Frontal cortex (tissue), 4 donors: Measurements from ENCODE around the gene OR2M7. TPM values are rescaled to one million over a fixed set of nuclear protein-coding genes. Genes with fewer than 3 reads are reported as not detected.
A peak's percentile ranks its signal among the peaks of the same experiment; 100 is the strongest.
"Not testable (repeated sequence)": the region's sequence is repeated elsewhere in the genome, so short reads cannot be mapped to it uniquely, and the experiment has no call there.

ENCODE experiments used
- DNase-seq, 2 donors: peaks; one replicate each; pipeline ENCODE4 v3.0.0; 2012; ENCODE audit warnings: low spot score in 2 of 2
- FAIRE-seq: peaks from 2 replicates; lab custom pipeline; 2012; peaks lifted over from hg19 to GRCh38; lab: Jason Lieb, UNC
- total RNA-seq: library from RNA; depleted of rRNA; stranded (reverse); fragments of >200 nt; gene quantifications from one replicate; pipeline ENCODE4 v1.2.3, GENCODE V29; 2014
- donor health status: control.
- donor health status: control.
- donor health status: control.

OR2M7 gene, protein sequence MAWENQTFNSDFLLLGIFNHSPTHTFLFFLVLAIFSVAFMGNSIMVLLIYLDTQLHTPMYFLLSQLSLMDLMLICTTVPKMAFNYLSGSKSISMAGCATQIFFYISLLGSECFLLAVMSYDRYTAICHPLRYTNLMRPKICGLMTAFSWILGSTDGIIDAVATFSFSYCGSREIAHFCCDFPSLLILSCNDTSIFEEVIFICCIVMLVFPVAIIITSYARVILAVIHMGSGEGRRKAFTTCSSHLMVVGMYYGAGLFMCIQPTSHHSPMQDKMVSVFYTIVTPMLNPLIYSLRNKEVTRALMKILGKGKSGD
- not detected for total RNA-seq

DNA sequence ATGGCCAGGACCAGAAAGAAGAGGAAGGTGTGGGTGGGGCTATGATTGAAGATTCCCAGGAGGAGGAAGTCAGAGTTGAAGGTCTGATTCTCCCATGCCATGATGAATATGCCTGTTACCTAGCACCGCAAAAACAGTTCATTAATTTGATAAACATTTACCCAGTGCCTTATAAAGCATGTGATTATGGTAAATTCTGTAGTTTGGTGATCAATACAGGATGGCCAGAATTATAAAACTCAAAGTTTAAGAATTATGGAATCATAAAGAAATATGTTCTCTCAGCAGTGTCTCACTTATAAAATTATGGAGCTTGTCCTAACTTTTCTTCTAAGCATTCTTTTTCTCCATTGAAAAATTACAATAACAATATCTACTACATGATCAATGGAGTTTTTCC lies at the start of gene OR2M7:
OR2M7 (minus strand) TSS at position 101 of the 400 bp plus-strand sequence; CDS start at position 101, 0 bp downstream.
- DNase-seq (no peak), FAIRE-seq (no peak)

DNA sequence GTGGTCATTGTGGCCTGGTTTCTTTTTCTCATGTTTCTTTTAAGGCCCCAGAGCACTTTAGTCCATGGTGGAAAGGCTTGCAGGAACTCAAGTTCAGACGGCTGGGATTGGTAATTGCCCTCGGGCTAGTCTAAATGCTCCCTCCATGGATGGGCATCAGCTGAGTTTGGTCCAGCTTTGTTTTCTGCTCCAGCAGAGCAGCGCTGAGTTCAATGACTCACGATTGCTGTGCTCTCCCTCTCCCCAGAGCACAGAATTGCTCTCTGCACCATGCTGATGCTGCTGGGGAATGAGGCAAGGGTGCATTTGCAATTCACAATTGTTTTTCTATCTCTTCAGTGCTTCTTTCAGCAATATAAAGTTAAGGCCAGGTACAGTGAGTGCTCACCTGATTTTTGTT lies 49.4 kb upstream of the OR2M7 start:
- DNase-seq = no peak
- no peak for FAIRE-seq

DNA sequence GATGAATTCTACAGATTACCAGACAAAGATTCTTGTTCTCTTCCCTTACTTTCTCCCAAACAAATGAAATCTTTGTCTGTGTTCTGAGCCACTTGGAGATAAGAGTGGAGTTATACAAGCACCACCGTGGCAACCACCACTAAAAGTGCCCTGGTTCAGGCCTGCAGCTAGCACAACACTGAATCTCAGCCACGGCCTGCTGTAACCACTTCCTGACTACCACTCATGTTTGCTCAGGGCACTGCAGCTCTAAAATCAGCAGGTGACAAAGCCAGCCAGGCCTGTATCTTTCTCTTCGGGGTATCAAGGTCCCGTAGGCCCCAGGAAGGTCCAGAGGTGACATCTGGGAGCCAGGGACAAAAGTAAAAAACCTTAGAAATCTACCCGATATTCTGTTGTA lies 48.0 kb upstream of the OR2M7 start:
- DNase-seq (no peak), FAIRE-seq (no peak)

DNA sequence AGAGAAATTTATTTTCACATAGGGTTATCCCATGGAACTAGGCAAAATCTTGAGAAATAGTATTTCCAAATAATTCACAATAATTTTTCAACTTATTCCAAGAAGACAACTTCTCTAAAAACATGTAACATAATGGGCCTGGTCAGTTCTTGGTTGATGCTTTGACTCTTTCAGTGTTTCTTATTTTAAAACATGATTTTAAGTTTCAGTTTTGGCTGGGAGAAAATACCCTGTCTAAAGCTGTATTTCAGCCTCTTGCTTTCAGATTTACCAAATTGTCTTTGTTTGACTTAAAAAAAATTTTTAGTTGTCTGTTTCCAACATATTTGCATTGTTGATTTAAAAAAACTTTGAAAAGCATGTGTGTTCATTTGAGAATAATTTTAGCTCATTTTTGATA lies 42.2 kb upstream of the OR2M7 start:
- DNase-seq (no peak), FAIRE-seq (no peak)

DNA sequence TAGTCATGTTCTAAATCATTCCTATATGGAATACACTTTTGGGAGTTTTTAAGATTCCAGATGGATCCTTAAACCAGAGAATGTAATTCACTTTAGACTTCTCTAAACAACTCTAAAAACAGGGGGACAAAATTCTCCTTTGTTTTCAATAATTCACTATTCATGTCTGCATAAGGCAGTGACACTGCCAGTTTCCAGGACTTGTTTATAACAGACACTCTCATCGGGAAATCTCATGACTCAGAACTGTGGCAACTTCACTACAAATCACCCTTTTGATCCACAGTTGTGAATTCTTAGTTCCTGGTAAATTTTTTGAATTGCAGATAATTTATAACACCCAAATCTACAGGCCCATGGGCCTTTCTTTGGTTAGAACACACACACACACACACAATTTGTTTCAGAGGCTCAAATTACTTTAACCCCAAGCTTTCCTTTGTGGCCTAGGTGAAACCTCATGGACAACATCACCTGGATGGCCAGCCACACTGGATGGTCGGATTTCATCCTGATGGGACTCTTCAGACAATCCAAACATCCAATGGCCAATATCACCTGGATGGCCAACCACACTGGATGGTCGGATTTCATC lies 36.9 kb upstream of the OR2M7 start, which contains the start of gene OR2T4:
OR2T4 (plus strand) TSS at position 545 of the 595 bp plus-strand sequence; CDS start at position 545, 0 bp downstream.
- DNase-seq (no peak), FAIRE-seq (peak; percentile 81)

DNA sequence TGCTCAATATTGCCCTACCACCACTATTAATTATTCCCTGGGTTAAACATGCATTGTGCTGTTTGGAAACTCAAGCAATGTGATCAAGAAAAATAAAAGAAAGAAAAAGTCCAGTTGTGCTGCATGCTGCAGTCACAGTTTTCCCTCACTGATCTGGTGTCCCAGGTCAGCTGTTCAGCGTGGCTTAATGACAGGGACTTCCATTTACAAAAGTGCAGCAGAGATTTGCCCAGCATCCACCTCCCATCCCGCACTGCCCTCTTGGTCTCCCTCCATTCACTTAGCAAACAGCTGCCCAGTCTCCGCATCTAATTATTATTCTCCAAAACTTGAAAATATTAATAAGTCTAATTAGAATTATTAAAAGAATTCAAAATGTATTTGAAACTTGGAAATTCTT lies 35.0 kb upstream of the OR2M7 start:
- DNase-seq (no peak), FAIRE-seq (no peak)

DNA sequence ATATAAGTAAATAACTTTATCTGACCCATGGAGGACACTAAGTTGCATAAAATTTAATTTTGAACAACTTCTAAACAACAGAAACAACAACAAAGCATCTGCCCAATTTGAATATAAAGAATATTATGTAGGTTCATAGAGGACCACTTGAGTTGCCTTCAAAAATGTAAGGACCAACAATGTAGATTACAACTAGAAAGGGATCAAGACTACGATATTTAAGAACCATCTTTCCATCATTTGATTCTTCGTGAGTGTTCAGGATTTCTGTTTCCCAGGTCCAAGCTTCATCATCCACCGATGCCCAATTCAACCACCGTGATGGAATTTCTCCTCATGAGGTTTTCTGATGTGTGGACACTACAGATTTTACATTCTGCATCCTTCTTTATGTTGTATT lies 24.1 kb upstream of the OR2M7 start, which contains the start of gene OR14C36:
OR14C36 (plus strand) TSS at position 301 of the 400 bp plus-strand sequence; CDS start at position 301, 0 bp downstream.
- FAIRE-seq (no peak), DNase-seq (no peak)

DNA sequence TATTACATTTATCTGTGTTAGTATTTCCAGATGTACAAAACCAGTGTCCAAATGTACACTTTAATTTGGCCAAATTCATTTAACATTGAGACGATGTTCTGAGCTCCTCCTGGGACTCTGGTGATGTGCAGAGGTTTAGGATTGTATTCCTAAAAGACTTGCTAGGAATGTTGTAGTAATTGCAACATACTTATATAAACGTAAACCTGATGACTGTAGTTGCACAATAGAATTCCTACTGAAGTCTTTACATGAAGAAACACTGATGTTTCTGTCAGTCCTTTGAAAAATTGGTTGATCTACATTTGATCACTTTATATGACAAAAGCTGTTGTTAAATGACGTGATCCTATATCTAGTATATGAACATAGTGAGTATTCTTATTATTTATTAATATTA lies 19.1 kb upstream of the OR2M7 start:
- FAIRE-seq = no peak

DNA sequence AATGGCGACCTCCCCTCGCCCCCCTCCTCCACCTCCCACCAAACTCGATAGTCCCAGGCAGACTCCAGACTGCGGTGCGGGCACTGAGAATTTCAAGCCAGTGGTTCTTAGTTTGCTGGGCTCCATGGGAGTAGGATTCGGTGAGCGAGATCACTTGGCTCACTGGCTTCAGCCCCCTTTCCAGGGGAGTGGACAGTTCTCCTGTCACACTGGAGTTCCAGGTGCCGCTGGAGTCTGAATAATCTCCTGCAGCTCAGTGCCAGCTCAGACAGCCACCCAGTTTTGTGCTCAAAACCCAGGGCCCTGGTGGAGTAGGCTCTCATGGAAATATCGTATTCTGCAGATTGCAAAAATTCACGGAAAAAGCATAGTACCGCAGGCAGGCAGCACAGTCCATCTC lies 7.6 kb downstream of the OR2M7 start:
- FAIRE-seq (no peak), DNase-seq (no peak)

More for the DNA sequence above, 19.1 kb upstream of the OR2M7 start:
- no peak for DNase-seq

DNA sequence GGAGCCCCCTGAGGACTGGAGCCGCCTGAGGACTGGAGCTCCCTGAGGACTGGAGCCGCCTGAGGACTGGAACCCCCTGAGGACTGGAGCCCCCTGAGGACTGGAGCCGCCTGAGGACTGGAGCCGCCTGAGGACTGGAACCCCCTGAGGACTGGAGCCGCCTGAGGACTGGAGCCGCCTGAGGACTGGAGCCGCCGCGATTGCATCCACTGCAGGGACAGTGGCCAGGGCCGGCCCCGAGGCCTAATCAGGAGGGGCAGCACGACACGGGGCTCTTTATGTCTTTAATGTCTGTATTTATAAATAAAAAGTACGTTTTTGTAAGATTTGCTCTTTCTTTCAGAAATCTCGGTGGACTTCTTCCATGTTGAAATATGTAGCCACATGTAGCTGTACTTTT lies 17.6 kb downstream of the OR2M7 start:
- not testable (repeated sequence) for FAIRE-seq, DNase-seq

DNA sequence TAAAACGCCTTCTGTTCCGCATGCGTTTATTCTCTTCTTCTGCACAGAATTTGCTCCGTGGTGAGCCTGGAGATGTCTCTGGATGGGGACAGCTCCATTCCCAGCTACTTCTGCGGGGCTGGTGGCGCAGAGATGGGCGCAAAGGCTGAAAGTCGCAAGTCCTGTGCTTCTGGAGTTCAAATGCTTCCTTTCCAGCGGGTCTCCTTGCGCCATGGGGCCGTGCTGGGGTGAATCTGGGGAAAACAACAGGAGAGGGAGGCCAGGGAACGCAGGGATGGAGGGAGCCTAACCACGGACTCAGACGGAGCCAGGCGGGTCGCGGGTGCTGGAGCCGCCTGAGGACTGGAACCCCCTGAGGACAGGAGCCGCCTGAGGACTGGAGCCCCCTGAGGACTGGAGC lies 18.3 kb downstream of the OR2M7 start:
- DNase-seq (no peak), FAIRE-seq (no peak)

DNA sequence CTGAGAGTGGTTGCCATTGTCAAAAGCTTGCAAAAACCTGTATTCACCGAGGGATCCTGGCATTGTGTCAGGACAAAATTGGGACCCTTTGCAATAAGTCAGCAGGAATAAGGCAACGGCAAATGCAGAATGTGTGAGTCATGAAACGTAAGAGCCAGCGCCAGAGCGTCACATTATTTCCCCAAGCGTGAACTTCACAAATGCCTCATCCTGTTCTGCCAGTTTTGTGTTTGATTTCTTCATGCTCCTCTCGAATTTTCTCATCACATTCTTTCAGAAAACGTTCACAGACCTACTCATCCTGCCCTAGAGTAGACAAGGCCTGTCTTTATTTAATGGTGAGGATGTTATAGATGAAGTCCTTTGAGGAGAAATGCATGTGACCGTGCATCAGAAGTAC lies 18.7 kb downstream of the OR2M7 start:
- FAIRE-seq, DNase-seq: not testable (repeated sequence)

DNA sequence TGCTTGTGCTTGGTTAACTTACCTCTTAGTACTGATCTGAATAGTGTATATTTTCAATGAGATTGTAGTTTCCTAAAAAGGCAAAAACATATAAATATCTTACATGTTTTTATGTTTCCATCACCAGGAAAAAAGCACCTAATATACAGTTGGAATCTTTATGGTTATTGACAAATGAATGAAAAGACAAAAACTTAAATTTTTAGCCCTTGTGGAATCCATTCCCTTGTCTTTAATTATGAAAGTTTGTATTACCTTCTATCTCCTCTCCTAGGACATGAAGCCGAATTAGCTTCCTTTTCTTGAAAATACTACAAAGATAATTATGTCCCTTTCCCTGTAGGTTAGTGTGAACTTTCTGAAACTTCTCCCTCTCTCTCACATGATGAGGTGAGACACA lies 21.0 kb downstream of the OR2M7 start, which contains the start of gene OR2T12:
OR2T12 (minus strand) TSS at position 101 of the 400 bp plus-strand sequence. CDS start 7,846 bp downstream, outside the sequence.
- no peak for FAIRE-seq
- DNase-seq = no peak

DNA sequence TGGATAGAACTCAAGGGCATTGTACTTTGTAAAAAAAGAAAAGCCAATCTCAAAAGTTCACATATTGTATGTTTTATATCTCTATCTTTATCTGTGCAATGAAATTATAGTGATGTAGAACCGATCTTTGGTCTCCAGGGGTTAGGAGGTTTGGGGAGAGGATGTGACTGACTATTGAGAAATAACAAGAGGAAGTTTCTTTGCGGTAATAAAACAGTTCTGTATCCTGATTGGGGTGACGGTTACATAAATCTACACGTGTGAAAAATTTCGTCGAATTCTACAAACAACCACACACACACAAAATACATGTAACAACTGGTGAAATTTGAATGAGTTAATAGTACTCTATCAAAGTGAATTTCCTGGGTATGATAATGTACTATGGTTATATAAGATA lies 36.0 kb downstream of the OR2M7 start:
- FAIRE-seq (no peak), DNase-seq (no peak)

DNA sequence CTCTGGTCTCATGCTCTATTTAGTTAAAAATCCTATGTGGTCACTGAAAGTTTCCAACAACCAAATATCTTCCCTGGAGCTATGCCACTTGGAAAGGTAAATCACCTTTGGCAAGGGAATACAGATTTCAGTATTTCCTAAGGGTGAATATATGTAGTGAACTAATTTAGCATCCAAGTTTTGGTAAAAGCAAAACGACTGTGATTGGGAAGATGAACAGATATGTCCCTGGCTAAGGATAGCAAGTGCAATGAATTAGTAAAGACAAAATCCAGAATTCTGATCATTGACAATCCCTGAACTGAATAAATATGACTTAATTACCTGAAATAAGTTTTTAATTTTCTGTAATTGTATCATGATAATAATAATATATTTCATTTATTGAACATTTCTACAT lies 46.5 kb downstream of the OR2M7 start, which contains the start of gene OR2T33:
OR2T33 (minus strand) TSS at position 101 of the 400 bp plus-strand sequence. CDS start 4,162 bp downstream, outside the sequence.
- FAIRE-seq = no peak

More for the DNA sequence above, 46.5 kb downstream of the OR2M7 start, which contains the start of gene OR2T33:
- no peak for DNase-seq

Other genes starting within 250 kb of the OR2M7 start
- 1.6 TPM for gene OR2L13, start 229.4 kb downstream of the OR2M7 start, total RNA-seq
- gene OR2M5, start 179.4 kb downstream of the OR2M7 start, total RNA-seq = not detected
- gene OR2M2, start 149.7 kb downstream of the OR2M7 start, total RNA-seq = not detected
- under 0.01 TPM for gene OR2M3, start 127.3 kb downstream of the OR2M7 start, total RNA-seq
- gene OR2M4, start 93.2 kb downstream of the OR2M7 start, total RNA-seq = under 0.01 TPM
- gene OR2T33, start 46.6 kb downstream of the OR2M7 start, total RNA-seq = not detected
- not detected for gene OR2T12, start 21.1 kb downstream of the OR2M7 start, total RNA-seq
- not detected for gene OR14C36, start 24.2 kb upstream of the OR2M7 start, total RNA-seq
- gene OR2T4, start 37.1 kb upstream of the OR2M7 start, total RNA-seq = not detected
- not detected for gene OR2T6, start 51.2 kb upstream of the OR2M7 start, total RNA-seq
- gene OR2T1, start 78.5 kb upstream of the OR2M7 start, total RNA-seq = not detected
- gene OR2T2, start 121.1 kb upstream of the OR2M7 start, total RNA-seq = not detected
- gene OR2T3, start 148.8 kb upstream of the OR2M7 start, total RNA-seq = not detected
- gene OR2T5, start 164.0 kb upstream of the OR2M7 start, total RNA-seq = not detected
- gene OR2G6, start 183.5 kb upstream of the OR2M7 start, total RNA-seq = not detected
- gene OR2T29, start 238.2 kb upstream of the OR2M7 start, total RNA-seq = not detected